CD4-positive, alpha-beta T cell treated with Interleukin-4 for 1 hour (primary cell): ENCODE data around the gene AMBRA1.

Experiments
- DNase-seq, 2 donors: peaks; one replicate each; pipeline ENCODE4 v3.0.0-alpha.2; 2020 to 2022

Gene AMBRA1

DNA sequence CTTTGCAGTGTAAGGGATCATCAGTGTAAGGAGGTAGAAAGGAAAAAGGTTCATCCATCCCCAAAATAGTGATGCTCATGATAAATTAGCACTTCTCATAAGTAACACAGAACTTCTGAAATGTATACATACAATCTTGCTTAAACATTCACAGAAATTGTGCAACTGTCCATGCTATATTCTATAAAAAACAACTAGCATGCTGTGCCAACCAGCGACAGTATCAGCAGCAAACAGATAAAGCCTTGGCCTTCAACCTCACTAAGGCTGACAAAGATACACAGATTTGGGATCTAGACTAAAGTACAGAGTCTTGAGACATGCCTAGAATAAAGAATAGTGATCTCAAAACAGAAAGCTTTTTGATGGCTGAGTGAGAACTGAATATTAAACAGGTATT, 128.1 kb downstream of the AMBRA1 start:
- no peak for DNase-seq

DNA sequence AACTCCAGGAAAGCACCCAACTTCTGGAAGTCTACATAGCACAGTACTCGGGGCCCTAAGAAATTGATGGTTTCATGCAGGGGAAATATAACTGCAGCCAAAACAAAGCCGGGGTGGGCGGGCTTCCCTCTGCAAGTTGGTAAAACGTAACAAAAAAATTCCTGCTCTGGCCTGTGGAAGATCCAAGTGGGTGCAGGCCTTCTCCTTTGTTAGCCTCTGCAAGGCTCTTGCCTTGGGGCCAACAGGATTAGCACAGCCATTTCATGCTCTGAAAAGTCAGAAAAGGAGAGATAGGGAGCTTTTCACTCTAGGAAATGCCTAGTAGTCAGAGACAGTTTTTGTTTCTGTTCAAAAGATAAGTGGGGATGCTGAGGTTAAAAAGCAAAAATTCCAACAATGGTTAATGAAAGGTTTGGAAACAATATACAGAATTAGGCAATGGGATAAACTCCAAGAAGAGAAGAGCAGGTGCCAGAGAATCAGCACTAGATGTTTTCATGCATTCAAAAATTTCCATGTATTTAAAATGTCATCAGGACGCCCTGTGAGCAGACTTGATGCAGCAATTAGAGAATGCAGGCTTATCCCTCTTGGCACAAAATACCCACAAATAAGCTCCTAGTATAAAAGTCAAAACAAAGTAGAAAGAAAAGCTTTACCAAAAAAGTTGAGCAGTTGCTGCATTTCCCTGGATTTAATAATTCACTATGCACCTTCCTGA, 130.0 kb downstream of the AMBRA1 start:
- DNase-seq, result no peak

DNA sequence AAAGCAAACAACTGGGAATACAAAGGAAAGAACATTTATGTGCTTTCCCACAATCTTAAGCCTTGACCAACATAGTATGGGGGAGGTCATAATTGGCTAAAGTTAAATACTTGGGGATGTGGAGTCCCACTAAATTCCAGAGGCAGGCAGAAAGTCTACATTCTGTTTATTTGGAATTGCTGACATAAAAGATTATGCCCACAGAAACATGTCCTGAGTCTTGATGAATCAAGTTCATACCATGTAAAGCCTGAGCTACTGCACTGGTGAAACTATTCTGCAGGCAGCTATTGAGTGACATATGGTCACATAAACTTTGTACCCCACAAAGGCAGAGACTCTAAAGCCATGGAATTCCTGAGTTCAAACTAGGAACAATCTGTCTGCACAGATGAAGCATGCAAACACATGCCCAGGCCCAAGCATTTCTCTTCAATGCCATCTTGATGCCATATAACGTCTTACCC, 132.3 kb downstream of the AMBRA1 start:
- DNase-seq, result no peak

DNA sequence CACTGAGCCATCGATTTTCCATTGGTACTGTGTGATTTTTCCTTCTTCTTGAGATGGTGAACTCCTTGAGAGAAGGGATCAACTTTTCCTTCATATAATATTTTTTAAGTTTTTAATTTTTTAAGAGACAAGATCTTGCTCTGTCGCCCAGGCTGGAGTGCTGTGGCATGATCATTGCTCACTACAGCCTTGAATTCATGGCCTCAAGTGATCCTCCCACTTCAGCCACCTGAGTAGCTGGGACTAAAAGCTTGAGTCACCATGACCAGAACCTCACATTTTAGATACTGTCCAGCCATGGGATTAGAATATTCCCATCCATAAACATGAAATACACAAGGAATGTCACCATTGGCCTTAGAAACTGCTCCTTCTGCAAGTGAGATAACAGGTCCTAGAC, 135.3 kb downstream of the AMBRA1 start:
- DNase-seq, result no peak

DNA sequence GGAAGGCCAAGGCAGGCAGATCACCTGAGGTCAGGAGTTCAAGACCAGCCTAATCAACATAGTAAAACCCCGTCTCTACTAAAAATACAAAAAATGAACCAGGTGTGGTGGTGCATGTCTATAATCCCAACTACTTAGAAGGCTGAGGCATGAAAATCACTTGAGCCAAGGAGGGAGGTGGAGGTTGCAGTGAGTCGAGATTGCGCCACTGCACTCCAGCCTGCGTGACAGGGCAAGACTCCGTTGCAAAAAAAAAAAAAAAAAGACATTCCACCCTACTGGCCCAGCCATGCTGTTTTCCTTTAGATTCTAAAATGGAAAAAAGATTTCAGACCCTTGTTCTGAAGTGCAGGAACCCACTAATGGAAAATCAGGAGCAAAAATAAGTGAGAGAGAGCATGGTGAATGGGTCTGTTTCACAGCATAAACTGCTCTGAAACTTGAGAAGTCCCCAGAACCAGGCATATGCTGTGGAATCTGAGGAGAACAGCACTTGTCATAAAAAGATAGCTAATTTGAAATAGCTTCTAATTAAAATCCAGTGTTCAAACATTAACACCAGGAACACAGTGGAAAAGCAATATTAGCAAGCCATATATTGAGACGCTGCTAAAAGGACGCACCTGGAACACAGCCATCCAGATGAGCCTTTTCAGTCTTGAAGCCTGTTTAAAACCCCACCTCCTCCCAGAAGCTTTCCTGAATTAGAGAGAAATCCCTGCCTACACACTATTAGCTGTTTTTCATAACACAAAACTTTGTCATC, 136.0 kb downstream of the AMBRA1 start:
- DNase-seq, result no peak

DNA sequence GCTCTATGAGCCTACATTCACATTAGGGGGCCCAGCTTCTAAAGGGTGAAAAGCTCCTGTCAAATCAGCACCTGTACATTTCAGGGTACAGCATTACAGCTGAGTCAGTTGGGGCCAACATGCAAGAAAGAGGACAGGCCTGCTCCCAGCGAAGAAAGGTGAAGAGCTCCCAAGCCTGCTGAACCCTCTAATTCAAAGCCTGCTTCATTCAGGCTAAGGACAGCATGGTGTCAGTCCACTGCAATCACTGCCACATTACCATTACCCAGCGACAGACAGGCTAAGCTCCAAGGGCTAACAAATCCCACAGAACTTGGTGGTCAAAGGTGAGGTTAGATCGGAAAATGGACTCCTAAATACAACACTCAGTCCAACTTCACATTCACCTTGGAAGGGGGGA, 136.8 kb downstream of the AMBRA1 start:
- no peak for DNase-seq

DNA sequence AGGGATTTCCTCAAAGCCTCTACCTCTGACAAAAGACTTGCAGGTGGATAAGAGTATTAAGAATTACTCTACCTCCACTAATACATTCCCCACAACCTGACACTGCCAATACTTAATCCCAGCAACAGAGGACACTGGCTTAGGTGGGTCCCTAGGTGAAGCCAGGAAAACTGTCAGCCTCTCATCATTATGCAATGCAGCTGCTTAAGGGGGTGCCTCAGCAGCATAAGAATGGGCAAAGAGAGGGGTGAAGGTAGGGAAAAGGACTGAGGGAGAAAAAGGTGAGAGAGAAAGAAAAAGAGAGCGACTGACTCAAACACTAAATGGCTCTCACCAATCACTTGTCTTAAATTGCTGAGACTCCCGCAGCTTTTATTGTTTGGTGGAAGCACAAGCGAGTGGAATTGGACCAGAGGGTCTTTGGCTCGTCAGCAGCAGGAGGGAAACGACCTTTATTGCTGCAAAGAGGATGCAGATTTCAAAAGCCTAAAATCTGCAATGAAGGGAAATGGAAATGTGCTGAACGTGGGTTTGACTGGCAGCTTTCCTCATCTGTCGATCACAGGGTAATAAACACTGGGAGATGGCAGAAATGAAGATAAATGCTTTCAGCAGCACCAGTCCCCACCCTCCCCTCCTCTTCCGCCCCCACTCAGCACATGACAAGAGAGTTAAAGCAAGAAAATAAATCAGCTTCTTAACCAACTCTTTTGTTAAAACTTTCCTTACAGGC, 137.4 kb downstream of the AMBRA1 start:
- no peak for DNase-seq

DNA sequence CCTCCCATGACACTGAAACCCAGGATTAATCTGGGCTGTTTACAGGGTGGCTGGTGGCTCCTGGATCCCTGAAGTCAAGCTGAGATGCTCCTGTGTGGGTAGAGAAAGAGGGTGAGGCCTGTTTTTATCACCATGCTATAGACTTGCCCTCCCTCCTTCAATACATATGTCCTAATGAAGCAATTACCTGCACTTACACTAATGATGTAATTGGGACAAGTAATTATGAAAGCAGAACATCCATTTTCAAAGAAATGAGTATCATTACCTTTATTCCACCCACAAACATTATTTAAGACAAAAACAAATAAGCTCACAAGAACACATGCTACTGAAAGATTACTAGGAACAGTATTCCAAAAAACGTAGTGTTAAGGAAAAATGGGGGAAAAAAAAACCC, 138.0 kb downstream of the AMBRA1 start:
- DNase-seq, result no peak

DNA sequence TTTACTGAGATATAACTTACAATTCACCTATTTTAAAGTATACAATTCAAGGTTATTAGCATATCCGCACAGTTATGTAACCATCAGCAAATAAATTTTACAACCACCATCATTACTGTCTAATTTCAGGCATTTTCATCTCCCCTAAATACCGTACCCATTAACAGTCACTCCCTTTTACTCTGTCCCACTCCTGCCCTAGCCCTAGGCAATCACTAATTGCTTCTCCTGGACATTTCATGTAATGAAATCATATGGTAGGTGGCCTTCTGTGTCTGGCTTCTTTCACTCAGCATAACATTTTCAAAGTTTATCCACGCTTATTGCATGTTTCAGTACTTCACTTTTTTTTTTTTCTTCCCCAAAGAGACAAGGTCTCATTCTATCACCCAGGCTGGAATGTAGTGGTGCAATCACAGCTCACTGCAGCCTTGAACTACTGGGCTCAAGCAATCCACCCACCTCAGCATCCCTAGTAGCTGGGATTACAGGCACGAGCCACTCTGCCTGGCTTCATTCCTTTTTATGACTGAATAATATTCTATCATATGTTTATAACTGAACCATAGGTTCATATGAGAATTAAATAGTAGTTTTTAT, 140.8 kb downstream of the AMBRA1 start:
- DNase-seq, result no peak

DNA sequence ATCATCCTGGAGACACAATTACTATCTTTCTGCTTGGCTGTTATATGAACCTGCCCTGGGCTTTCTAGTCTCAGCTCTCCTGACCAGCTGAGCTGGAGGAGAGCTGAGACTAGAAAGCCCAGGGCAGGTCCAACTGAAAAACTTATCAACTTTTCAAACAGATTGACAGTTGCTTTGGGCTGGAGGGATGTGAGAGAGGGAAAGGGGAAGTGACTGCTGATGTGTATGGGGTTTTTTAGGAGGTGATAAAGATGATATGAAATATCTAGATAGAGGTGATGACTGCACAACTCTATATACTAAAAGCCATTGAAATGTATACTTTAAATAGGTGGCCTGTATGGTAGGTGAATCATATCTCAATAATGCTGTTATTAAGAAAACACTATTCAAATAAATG, 142.1 kb downstream of the AMBRA1 start:
- DNase-seq, result no peak

DNA sequence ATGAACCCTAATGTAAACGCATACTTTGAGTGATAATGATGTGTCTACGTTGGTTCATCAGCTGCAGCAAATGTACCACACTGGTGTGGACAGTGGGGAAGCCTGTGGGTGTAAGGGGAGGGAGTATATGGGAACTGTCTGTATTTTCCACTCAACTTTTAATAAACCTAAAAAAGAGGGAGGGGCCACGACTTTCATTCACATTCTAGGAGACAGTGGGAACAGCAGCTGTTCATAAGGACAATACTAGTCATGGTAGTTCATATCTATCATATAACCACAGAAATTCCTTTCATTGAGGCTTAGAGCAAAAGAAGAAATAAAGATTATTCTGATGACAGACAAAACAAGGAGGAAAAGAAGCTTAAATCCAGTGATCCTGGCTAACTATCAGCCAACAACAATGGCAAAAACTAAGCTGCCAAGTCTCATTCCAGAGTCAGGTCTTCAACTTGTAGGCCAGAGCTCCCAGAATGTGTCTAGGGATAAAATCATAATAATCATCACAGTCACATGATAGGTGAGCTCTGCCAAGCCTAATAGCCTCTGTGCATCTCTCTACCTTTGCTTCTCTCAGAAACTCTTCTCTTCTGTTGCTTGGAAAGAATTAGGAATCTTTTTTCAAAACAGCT, 142.9 kb downstream of the AMBRA1 start:
- no peak for DNase-seq

DNA sequence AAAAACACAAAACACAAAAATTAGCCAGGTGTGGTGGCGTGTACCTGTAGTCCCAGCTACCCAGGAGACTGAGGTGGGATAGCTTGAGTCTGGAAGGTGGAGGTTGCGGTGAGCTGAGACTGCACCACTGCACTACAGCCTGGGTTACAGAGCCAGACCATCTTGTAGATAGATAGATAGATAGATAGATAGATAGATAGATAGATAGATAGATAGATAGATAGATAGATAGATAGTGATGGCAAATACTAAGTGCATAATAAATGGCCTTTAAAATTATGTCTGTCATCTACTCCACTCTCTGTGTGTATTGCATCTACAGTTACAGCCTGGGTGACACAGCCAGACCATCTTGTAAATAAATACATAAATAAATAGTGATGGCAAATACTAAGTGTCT, 146.3 kb downstream of the AMBRA1 start:
- DNase-seq, result no peak

DNA sequence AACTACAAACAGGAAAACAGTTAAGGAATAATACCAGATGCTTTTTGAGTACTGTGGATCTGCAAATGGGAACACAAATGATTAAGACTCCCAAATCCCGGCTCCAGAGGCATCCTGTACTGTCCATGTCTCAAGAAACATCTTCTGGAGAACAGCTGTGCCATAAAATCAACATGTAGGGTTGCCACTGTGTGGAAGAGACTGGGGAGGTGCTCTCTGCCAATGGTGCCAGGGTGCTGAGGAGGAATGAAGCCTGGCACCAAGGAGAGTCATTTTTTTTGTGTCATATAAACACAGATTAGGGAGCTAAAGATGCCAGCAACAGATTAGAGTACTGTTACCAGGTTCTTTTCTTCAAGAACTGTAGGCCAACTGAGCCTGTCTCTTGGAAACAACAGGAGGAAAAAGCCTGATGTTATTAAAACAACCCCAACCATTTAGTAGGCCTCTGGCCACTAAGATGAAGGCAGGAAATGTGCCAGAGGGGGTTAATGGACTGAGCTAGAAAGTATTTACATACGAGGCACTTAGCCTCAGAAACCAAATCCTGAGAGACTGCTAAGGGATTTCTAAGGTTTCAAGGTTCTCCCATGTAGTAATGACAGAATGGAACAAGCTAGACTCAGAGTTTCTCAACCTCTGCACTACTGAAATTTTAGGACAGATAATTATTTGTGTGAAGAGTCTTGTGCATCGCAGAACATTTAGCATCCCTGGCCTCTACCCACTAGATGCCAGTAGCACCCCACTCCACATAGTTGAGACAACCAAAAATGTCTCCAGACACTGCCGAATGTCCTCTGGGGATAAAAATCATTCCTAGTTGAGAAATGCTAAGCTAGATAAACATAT, 147.7 kb downstream of the AMBRA1 start:
- no peak for DNase-seq

DNA sequence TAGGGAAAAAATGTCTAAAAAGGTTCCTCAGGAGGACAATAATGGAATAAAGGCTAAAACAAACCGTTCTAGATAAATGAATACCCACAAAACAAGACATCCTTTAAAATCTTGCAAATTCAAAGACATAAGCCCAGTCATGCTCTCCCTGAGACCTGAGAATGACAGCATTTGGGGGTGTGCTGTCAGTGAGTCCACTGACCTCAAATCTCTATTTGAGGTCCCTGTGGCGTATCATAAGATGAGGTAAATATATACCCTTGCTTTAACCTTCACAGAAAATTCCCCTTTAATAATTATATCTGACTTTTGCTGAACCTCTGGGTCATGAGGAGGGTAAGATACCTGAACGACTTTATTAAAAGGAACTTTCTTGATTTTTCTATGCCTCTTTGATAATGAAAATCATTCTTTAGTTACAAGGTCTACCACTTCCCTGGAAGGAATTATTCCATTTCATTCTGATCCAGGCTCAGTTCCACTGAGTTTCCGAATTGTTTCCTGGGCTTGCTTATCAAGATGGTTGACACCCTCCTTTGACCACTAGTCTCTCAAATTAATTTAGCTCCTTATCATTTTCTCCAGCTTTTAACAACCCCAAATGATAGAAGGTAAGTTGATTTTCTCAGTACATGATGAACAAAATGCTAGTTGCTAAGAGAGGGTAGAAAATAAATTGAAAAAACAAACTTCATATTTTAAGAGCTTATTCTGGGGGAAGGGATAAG, 148.5 kb downstream of the AMBRA1 start:
- no peak for DNase-seq

DNA sequence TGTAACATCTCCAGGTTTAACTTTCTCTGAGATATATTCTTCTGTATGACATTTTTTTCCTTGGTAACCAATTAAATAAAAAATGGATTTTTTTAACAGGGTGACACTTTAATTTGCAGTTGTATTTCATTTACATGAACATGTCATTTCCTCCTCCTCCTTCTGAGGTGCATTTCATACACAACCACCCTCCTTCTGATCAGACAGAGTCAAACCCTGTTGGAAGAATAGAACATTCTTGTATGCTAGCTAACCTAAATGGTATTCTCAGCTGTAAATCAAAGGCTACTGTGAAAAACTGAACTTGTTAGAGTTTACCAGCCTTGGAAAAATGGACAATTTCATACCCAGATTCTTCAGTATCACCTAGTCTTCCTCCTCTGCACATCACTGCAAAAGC, 149.5 kb downstream of the AMBRA1 start:
- no peak for DNase-seq

DNA sequence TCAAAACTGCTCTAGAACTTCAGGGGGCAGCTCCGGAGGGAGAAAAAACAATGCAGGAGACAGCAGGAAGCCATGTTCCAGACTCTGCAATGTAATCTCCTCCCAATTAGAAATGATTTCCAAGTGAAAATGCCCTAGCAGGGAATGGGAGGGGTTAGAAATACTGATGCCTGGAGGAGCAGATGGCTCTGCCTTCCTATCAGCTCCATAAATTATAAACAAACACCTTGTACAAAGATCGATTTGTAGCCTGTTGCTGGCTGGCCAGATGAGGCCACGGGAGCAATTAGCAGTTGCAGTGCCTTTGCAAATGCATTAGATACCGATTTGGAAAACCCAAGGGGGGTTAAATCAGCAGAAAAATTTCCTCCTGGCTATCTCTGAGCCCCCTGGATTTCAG, 155.6 kb downstream of the AMBRA1 start:
- no peak for DNase-seq

DNA sequence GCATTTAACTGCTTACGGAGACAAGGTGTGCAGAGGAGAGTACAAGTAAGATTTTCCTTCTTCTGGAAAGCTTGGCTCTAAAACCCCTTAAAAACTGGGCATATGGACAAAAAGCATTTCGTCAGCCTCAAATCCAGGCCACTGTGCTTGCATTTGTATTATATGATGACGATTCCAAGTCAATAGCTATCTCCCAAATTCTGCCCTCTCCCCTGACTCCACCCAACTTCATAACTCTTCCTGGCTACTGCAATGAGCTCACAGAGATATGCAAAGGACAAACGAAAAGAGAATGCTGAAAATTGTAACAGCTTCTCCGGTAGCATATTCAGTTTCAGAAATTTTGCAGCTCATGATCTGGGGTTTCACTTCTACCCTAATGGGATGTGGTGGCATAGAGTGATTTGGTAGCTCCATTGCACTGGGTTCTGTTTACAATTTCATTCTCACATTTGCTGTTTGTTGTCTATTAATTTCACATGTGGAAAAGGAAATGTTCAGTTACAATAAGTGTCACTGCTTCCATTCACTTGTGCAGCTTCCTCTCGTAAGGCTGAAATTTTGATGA, 156.6 kb downstream of the AMBRA1 start:
- no peak for DNase-seq

DNA sequence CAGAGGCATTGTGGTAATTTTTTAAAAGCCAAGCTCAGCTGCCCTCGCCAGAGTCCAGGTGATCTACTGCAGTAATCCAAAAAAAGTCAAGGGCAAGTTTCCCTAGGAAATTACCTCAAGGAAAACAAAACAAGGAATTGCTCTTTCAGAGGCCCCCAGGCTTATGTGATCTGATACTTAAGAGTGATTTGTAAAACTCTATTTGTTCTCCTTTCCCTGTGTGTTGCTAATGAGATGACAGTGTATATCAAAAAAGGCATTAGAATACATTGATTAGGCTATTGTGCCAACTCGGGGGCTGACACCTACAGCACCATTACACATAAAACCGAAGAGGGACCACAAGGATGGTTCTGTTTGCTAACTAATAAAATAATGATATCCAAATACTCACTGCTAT, 157.7 kb downstream of the AMBRA1 start:
- no peak for DNase-seq

DNA sequence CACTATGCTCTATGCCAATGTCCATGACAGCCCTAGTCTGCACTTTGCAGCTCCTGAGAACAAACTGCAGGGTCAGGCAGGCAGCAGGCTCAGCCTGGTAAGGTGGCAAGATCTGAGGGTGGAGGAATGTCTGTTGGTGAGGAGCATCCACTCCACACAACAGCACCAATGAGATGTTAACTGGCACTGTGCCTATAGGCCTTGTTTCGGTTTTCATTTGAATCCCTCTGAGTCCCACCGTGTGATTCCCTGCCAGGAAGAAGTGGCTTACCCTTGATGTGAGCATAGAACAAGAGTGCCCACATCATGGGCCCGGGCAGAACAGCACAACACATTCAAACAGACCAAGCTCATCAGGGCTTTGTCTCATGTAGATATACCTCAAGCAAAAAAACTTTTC, 158.1 kb downstream of the AMBRA1 start:
- no peak for DNase-seq

DNA sequence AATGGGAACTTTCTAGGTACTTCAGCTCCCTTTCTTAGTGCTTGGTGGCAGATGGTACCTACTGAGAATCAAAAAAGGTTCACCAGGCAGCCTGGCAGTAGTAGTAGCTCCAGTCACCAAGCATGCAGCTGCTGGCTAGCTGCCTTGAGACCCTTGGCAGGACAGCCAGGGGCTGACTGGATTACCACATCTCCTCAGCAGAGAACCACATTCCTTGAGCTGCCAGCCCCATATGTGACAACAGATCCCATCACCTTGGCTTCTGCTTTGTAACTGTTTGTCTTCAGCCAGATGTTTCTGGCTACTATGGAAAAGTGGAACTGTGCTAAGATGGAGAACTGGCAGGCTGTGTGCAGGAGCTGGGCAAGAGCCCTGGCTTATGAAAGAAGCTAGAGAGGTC, 162.6 kb downstream of the AMBRA1 start:
- DNase-seq, result no peak

DNA sequence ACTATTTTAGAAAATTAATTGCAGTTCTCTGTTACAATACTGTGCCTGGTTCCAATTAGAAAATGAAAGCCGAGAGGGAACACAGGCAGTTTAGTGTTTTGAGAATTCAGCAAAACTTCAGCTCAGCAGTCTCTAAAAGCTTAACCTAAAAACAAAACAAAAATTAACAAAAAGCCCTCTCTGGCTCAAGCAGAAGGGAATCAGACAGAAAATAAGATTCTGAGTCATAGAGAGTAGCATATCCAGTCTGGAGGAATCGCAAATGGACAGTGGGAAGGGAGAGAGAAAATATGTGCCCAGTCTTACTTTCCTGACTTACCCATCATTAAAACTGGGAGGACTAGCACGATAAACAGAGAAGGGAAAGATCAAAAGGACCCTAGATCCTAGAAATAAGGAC, 164.1 kb downstream of the AMBRA1 start:
- no peak for DNase-seq
